Loucy (cell line): Measurements from ENCODE around the gene LGR4.

Experiments used
- CTCF ChIP-seq: fragments of 200-600 bp; sonication (generic); conservative IDR thresholded peaks from 2 replicates; pipeline ENCODE4 v1.5.1; 2014; ENCODE audit warnings: mild to moderate bottlenecking, antibody characterized with exemption, low read length
- EZH2phosphoT487 ChIP-seq: fragments of 200-600 bp; IDR thresholded peaks from 2 replicates; pipeline ENCODE4 v1.6.1; 2018; ENCODE audit warnings: antibody characterized with exemption, mild to moderate bottlenecking, moderate library complexity, borderline replicate concordance

- no peak for TF ChIP-seq CTCF
- no peak for TF ChIP-seq EZH2phosphoT487
These were observed 114.3 kb downstream of the LGR4 start for GRCh38 chr11:27358296-27358695.
